Aorta (tissue), 5 donors: ENCODE results near the gene SPECC1. TPM values are rescaled to one million over a fixed set of nuclear protein-coding genes. Genes with fewer than 3 reads are reported as not detected.

Source experiments
- ATAC-seq: fragments of 200-7000 bp; cut with Tn5 transposase; one replicate; pipeline ENCODE4 v1.9.1; 2022; ENCODE audit warnings: moderate library complexity; ENCODE audit not compliant: low FRiP score
- DNase-seq, 2 donors: peaks; one replicate each; pipeline ENCODE4 v3.0.0-alpha.2; 2020
- H3K27ac ChIP-seq, 2 donors: one replicate each; pipeline ENCODE4 v1.5.1; 2013; ENCODE audit warnings: low read length in 2 of 2, mild to moderate bottlenecking in 2 of 2, moderate library complexity in 2 of 2, control low read depth in 1 of 2, inconsistent platforms in 1 of 2, low read depth in 1 of 2
- H3K27me3 ChIP-seq, 2 donors: one replicate each; pipeline ENCODE4 v1.6.1; 2013; ENCODE audit warnings: control low read depth in 1 of 2, low read length in 1 of 2, mild to moderate bottlenecking in 1 of 2, moderate library complexity in 1 of 2; ENCODE audit not compliant: insufficient read depth in 2 of 2, control insufficient read depth in 1 of 2
- H3K36me3 ChIP-seq, 2 donors: one replicate each; pipeline ENCODE4 v1.6.1; 2013; ENCODE audit warnings: control low read depth in 1 of 2, low read length in 1 of 2, mild to moderate bottlenecking in 1 of 2; ENCODE audit not compliant: insufficient read depth in 2 of 2, control insufficient read depth in 1 of 2
- H3K4me1 ChIP-seq, 2 donors: one replicate each; pipeline ENCODE4 v1.6.1; 2013; ENCODE audit warnings: low read length in 2 of 2, control low read depth in 1 of 2, mild to moderate bottlenecking in 1 of 2, moderate library complexity in 1 of 2; ENCODE audit not compliant: insufficient read depth in 2 of 2, control insufficient read depth in 1 of 2
- H3K4me3 ChIP-seq, 2 donors: one replicate each; pipeline ENCODE4 v1.5.1; 2013; ENCODE audit warnings: low read length in 2 of 2, control low read depth in 1 of 2, mild to moderate bottlenecking in 1 of 2
- H3K9me3 ChIP-seq: one replicate; pipeline ENCODE4 v1.6.1; 2013; ENCODE audit warnings: mild to moderate bottlenecking, low read length; ENCODE audit not compliant: control insufficient read depth
- WGBS, 2 donors: extraction: QIAGEN DNeasy Blood & Tissue Kit; methylation state at CpG; one replicate each; pipeline ENCODE4 v1.1.7; 2013; 5-methylcytosine and 5-hydroxymethylcytosine counted together
- intact Hi-C, 2 donors: fragments of 100-400 bp; cut with DNase I; formaldehyde crosslinking; loops; one replicate each; pipeline versions ENCODE4 v1.14.2 to v1.15.0; 2022
- polyA plus RNA-seq, 2 donors: library from polyadenylated mRNA; stranded (reverse); fragments of 200-250 nt; gene quantifications; one replicate each; pipeline ENCODE4 v1.2.3, GENCODE V29; 2013
- total RNA-seq, 2 donors: library from RNA; stranded (reverse); fragmentation: NEBNext Ultra II Directional; extraction: Animal tissue kit (Norgen Biotek cat#: 25700); gene quantifications; one replicate each; pipeline ENCODE4 v1.2.1, GENCODE V29; 2021
- donor health status: healthy with polysubstance abuse.
- donor health status: Bipolar disorder and iron deficiency.
- donor health status: DM: no; HTN: no; CAD: no.
- donor health status: DM: no; HTN: no; CAD: no.
- donor health status: DM: yes; HTN: yes; CAD: no.

Gene SPECC1
- total and polyA plus RNA-seq, 4 donors = 37.4 to 68.8 (median 50.3) TPM

DNA sequence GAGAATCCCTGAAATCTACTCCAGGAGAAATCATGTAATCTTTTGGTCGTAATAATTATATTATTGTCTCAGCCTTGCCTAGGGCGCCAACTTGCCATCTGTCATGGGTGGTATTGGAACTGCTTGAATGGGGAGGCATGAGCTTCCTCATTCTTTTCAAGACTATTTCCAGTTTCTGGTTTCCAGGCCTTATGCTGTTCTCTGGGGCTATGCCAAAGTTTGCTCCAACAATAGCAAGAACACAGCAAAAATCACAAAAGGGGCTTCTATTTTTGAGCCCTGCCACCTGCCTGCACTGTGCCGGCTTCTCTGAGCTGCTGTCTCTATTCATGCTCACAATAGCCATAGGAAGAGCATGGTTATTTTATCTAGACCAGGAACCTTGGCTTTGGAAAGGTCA is 111.7 kb downstream of the SPECC1 start:
- Histone ChIP-seq H3K27ac (peak overlapping the region in 1 of 2 donors; percentile 75), H3K4me1 (no peaks in the 10 kb centered on the region), H3K36me3 (no peaks in the 10 kb centered on the region), H3K4me3 (no peak overlapping the region), H3K27me3 (no peaks in the 10 kb centered on the region), H3K9me3 (no peaks in the 10 kb centered on the region)
- WGBS, 2 donors = 0 to 5% methylated on average over 3 of the region's 3 CpGs
- ATAC-seq (no peak), DNase-seq (no peak)
- intact Hi-C loops = loop anchor here (1.0 to 5.0 kb wide), 3 partner anchors 106 to 201 kb away; no protein-coding TSS in a partner anchor

DNA sequence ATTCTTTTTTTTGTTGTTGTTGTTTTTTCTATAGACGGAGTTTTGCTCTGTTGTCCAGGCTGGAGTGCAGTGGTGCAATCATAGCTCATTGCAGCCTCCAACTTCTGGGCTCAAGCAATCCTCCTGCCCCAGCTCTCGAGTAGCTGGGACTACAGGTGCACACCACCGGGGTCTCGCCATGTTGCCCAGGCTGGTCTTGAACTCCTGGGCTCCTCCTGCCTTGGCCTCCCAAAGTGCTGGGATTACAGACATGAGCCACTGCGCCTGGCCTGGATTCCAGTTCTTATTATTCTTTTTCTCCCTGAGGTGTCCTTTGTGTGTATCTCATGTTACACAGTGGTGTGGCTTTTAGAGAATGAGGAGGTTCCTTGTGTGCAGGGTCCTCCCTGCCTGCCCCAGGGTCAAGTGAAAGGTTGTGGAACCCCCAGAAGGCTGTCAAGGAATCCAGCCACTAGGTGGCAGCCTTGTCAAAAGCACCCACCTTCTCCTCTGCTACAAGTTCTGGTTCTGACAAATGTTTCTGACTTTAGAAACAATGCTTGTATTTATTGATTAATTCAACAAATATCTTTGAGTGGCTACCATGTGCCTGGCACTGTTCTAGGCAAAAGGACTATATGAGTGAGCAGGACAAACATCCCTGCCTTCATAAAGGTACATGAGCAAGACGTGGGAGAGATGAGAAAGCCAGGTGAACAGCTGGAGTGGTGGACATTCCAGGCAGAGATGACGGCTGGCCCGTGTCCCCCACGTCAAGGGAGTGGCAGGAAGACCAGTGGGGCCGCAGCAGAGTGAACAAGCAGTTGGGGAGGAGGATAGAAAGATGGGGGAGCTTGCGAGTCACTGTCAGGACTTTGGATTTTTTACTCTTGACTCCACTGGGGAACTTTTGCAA is 112.4 kb downstream of the SPECC1 start:
- H3K27ac ChIP-seq = peak overlapping the region in 1 of 2 donors; percentile 48
- 36 to 39% methylated on average over 11 of the region's 11 CpGs for WGBS, 2 donors
- H3K36me3 ChIP-seq = no peaks in the 10 kb centered on the region
- no peak overlapping the region for H3K4me3 ChIP-seq
- intact Hi-C loops = loop anchor here (1.0 to 5.0 kb wide), 4 partner anchors 105 to 201 kb away; no protein-coding TSS in a partner anchor
- peak; percentile 73 for ATAC-seq
- no peaks in the 10 kb centered on the region for H3K4me1 ChIP-seq
- no peaks in the 10 kb centered on the region for H3K9me3 ChIP-seq
- peak; percentile 77 to 82 for DNase-seq
- H3K27me3 ChIP-seq = no peaks in the 10 kb centered on the region

DNA sequence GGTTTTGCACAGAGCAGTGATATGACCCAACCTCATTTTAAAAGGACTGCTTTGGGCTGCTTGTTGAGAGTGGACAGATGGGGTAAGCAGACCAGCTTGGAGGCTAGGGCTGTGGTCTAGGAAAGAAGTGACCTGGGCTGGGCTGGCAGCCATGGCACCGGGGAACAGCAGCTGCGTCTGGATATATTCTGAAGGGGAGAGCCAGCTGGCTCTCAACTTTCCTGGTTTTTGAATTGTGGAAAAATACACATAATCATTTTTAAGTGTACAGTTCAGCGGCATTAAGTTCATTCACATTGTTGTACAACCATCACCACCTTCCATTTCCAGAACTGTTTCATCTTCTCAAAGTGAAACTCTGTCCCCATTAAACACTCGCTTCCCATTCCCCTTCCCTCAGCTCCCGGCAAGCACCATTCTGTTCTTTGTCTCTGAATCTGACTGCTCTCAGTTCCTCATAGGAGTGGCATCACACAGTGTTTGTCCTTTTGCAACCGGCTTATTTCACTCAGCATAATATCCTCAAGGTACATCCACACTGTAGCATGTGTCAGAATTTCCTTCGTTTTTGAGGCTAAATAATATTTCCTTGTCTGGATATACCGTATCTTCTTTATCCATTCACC is 113.2 kb downstream of the SPECC1 start:
- H3K4me3 ChIP-seq = no peak overlapping the region
- no peaks in the 10 kb centered on the region for H3K27me3 ChIP-seq
- H3K36me3 ChIP-seq = no peaks in the 10 kb centered on the region
- DNase-seq (no peak), ATAC-seq (peak; percentile 22)
- 31 to 35% methylated on average over 8 of the region's 8 CpGs for WGBS, 2 donors
- no peaks in the 10 kb centered on the region for H3K4me1 ChIP-seq
- H3K27ac ChIP-seq = peak overlapping the region in 1 of 2 donors; percentile 48
- intact Hi-C loops = loop anchor here (2.0 to 5.0 kb wide), 3 partner anchors 104 to 200 kb away; no protein-coding TSS in a partner anchor
- no peaks in the 10 kb centered on the region for H3K9me3 ChIP-seq

DNA sequence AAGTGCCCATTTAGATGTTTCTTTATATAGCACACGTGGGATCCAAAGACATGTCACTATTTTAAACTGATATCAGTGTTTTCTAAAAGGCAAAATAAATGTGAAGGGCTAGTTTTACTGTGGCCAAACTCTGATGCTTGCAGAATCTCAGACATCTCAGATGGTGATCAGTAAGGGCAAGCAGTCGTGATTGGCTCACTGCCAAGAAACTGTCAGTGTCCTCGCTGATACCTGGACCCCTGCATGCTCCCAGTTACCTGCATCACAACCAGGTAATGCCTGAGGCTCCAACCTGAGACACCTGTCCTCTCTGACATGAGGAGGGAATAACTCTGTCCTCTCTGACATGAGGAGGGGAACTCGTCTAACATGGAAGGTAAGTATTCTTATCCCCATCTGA is 114.0 kb downstream of the SPECC1 start:
- intact Hi-C loops = loop anchor here (2.0 to 5.0 kb wide), 3 partner anchors 104 to 199 kb away; no protein-coding TSS in a partner anchor
- H3K36me3 ChIP-seq = no peaks in the 10 kb centered on the region

DNA sequence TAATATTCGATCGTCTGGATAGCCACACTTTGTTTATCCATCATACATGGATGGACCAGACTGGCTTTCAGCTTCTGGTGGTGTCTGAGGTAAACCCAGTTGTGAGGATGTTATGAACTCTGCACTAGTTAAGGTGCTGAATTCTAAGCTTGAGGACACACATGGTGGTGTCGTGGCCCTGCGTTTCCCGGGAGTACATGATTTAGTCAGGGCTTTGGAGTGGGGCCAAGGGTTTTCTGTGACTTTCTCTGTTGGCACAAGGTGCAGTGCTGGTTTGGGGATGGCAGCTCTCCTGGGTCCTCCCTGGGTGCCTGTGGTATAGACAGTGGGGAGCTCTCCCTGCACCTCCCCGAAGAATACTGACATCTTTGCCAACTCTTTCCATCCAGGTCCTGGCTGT is 116.6 kb downstream of the SPECC1 start:
- no peaks in the 10 kb centered on the region for H3K36me3 ChIP-seq
- DNase-seq = no peak
- H3K4me3 ChIP-seq = no peak overlapping the region
- no peak for ATAC-seq
- intact Hi-C loops = no loop called here
- H3K9me3 ChIP-seq = no peaks in the 10 kb centered on the region
- H3K4me1 ChIP-seq = no peaks in the 10 kb centered on the region
- 39 to 41% methylated on average over 6 of the region's 6 CpGs for WGBS, 2 donors
- no peaks in the 10 kb centered on the region for H3K27me3 ChIP-seq
- H3K27ac ChIP-seq = no peak overlapping the region

More for the DNA sequence above, 114.0 kb downstream of the SPECC1 start:
- Histone ChIP-seq H3K9me3 (no peaks in the 10 kb centered on the region), H3K4me1 (no peaks in the 10 kb centered on the region), H3K27me3 (no peaks in the 10 kb centered on the region), H3K27ac (no peak overlapping the region), H3K4me3 (no peak overlapping the region)
- ATAC-seq (no peak), DNase-seq (no peak)
- WGBS, 2 donors = 50 to 51% methylated on average over 4 of the region's 4 CpGs

DNA sequence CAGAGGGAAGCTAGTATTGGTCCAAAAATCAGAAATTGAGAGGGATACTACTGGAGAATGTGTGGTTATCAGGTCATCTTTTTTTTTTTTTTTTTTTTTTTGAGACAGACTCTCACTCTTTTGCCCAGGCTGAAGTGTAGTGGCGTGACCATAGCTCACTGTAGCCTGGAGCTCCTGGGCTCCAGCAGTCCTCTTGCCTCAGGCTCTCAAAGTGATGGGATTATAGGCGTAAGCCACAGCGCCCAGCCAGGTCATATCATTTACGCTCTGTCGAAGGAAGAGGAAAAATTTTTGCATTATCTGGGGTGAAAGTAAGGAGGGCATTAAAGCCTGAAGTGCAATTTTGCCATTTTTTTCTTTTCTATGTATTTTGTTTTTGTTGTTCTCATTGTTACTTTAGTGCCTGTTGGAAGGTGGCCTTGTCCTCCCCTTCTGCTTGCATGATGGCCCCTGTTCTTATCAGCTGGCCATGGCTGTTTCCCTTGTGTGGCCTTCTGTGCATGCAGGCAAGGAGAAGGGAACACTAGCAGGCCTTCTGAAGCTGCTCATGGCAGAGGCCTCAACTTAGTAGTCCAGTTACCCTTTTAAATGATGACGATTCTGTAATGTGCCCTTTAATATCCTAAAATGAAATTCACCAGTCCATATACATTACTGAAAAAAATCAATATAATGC is 118.3 kb downstream of the SPECC1 start:
- H3K27ac ChIP-seq = no peak overlapping the region
- no peaks in the 10 kb centered on the region for H3K4me1 ChIP-seq
- no peaks in the 10 kb centered on the region for H3K36me3 ChIP-seq
- 93 to 97% methylated on average over 6 of the region's 6 CpGs for WGBS, 2 donors
- DNase-seq = no peak
- intact Hi-C loops = no loop called here
- no peak overlapping the region for H3K4me3 ChIP-seq
- no peaks in the 10 kb centered on the region for H3K27me3 ChIP-seq
- no peaks in the 10 kb centered on the region for H3K9me3 ChIP-seq
- ATAC-seq = no peak

DNA sequence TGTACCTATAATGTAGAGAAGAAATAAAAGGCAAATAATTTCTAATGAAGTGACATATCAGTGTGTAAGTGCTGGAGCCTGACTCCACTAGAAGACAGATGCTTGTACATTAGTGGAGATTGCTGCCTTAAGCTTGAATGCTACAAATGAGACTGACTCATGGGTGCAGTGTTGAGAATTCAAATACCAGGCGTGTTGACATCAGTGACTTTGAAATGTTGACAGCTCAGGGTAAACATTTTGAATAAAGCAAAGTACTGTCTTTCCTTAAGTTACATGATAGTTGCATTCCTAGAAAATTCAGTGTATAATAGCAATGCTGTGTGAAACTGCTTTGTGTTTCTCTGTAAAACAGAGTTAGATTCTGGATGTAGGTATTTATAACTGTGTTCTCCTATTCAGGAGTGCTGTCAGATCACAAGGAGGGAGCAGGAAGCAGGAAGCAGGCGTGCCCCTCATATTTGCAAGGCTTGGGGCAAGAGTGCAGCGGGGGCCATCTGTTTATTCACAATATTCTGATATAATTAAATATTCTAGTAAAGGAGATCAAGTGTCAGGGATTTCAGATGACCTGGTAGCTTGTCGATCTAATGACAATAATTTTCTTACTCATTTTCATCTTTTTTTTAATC is 119.0 kb downstream of the SPECC1 start:
- WGBS, 2 donors = 82 to 85% methylated on average over 4 of the region's 4 CpGs
- DNase-seq (no peak), ATAC-seq (no peak)
- no peak overlapping the region for H3K4me3 ChIP-seq
- no peaks in the 10 kb centered on the region for H3K4me1 ChIP-seq
- intact Hi-C loops = no loop called here
- H3K27me3 ChIP-seq = no peaks in the 10 kb centered on the region
- H3K9me3 ChIP-seq = no peaks in the 10 kb centered on the region
- H3K27ac ChIP-seq = no peak overlapping the region
- no peaks in the 10 kb centered on the region for H3K36me3 ChIP-seq

DNA sequence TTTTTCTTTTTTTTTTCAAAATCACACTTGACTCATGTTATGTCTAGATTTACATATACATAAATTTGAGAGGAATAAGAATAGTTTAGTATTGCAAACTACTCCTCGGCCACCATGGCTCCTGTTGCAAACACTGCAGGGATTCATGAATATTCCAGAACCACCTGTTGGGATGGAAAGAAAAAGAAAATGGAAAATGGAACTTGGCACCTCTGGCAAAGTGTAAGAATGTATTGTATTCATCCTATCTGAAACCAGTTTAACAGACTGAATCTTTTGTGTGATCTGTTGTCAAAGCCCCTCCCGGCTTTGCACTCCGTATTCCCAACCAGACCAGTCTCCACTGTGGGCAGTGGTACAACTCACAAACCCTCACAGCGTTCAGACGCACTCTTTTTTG is 124.4 kb downstream of the SPECC1 start:
- DNase-seq = no peak
- H3K4me1 ChIP-seq = no peaks in the 10 kb centered on the region

More for the DNA sequence above, 124.4 kb downstream of the SPECC1 start:
- no peaks in the 10 kb centered on the region for H3K9me3 ChIP-seq
- 86 to 90% methylated on average over 5 of the region's 5 CpGs for WGBS, 2 donors
- intact Hi-C loops = no loop called here
- H3K27ac ChIP-seq = no peak overlapping the region
- no peaks in the 10 kb centered on the region for H3K27me3 ChIP-seq
- ATAC-seq = no peak
- H3K36me3 ChIP-seq = no peaks in the 10 kb centered on the region
- H3K4me3 ChIP-seq = no peak overlapping the region
